ENCODE data around the gene CDK5R2. TPM values are rescaled to one million over a fixed set of nuclear protein-coding genes. Genes with fewer than 3 reads are reported as not detected.
A peak's percentile ranks its signal among the peaks of the same experiment; 100 is the strongest.

CDK5R2 gene
- total RNA-seq, 1 experiment from 2014 or later, result 0.18 TPM

DNA sequence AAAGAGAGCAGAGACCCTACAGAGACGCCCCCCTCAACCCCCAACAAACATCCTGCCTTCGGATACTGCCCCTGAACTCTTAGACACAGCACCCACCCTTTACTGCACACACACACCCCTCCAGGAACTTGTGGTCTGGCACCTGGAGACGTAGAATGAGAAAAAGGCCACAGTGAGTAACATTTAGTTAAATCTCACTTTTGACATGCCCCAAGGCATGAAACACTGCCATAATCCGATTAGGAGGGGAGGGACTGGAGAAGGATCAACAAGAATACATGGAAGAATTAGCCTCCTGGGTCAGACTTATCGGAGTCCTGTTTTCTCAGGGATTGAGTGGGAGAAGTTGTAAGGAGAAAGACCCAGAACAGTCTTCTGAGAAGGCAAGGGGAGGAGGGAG is 4.1 kb downstream of the CDK5R2 start:
- ChIA-PET CTCF (interaction anchor here (0.5 kb wide), 1 partner anchor 304 kb away, joined by 3 read pairs; the partner anchor contains the start of genes BCS1L and ZNF142), POLR2A (no interaction called here)
- no peaks in the 10 kb centered on the region for H3K9me3 Mint-ChIP-seq (ENCODE audit: unreplicated experiment)
- H3K36me3 ChIP-seq (ENCODE audit: control insufficient read depth, insufficient read depth, low read length), result no peaks in the 10 kb centered on the region
- H3K9me3 ChIP-seq, result no peaks in the 10 kb centered on the region
- no peak overlapping the region for H3K4me3 ChIP-seq (ENCODE audit: low read depth, low read length)
- peaks cover 5% of the 10 kb centered on the region for H3K27me3 ChIP-seq (replicated peaks; ENCODE audit: control insufficient read depth, insufficient read depth, low read length)
- peak overlapping the region; percentile 72 for H3K4me3 Mint-ChIP-seq (ENCODE audit: unreplicated experiment)
- BruUV-seq (replicated peaks), result no TSS peak
- H3K4me1 Mint-ChIP-seq (ENCODE audit: low read depth, unreplicated experiment), result peaks cover 16% of the 10 kb centered on the region
- H3K4me1 ChIP-seq, result peaks cover 38% of the 10 kb centered on the region
- no peak for DNase-seq
- intact Hi-C loops (cut with micrococcal nuclease; ENCODE audit: unreplicated experiment), result loop anchor here (2.0 to 10.0 kb wide), 3 partner anchors 17 to 249 kb away; partner anchors contain the start of gene TTLL4
- H3K27me3 Mint-ChIP-seq (ENCODE audit: insufficient read depth, unreplicated experiment), result peaks cover 18% of the 10 kb centered on the region
- peaks cover 8% of the 10 kb centered on the region for H3K36me3 Mint-ChIP-seq (ENCODE audit: insufficient read depth, unreplicated experiment)
- H3K27ac Mint-ChIP-seq (ENCODE audit: unreplicated experiment), result peak overlapping the region; percentile 6
- TF ChIP-seq CTCF (IDR thresholded peaks at IDR 0.05; ENCODE audit: insufficient read depth in 1 of 2, low read depth in 1 of 2, low read length in 1 of 2, severe bottlenecking in 1 of 2, unreplicated experiment in 1 of 2), result no peak

GRCh38 chr2:218964041-218964771 is 4.7 kb downstream of the CDK5R2 start:
- peaks cover 5% of the 10 kb centered on the region for H3K27me3 ChIP-seq (replicated peaks; ENCODE audit: control insufficient read depth, insufficient read depth, low read length)
- no TSS peak for BruUV-seq (replicated peaks)
- H3K4me1 ChIP-seq, result peaks cover 34% of the 10 kb centered on the region
- H3K27ac Mint-ChIP-seq (ENCODE audit: unreplicated experiment), result peak overlapping the region; percentile 6
- no peak for TF ChIP-seq CTCF (IDR thresholded peaks at IDR 0.05; ENCODE audit: insufficient read depth in 1 of 2, low read depth in 1 of 2, low read length in 1 of 2, severe bottlenecking in 1 of 2, unreplicated experiment in 1 of 2)
- intact Hi-C loops (cut with micrococcal nuclease; ENCODE audit: unreplicated experiment), result loop anchor here (5.0 to 10.0 kb wide), 2 partner anchors 67 to 249 kb away; partner anchors contain the start of gene TTLL4
- no peaks in the 10 kb centered on the region for H3K9me3 ChIP-seq
- H3K36me3 Mint-ChIP-seq (ENCODE audit: insufficient read depth, unreplicated experiment), result peaks cover 8% of the 10 kb centered on the region
- no peaks in the 10 kb centered on the region for H3K36me3 ChIP-seq (ENCODE audit: control insufficient read depth, insufficient read depth, low read length)
- peaks cover 21% of the 10 kb centered on the region for H3K27me3 Mint-ChIP-seq (ENCODE audit: insufficient read depth, unreplicated experiment)
- no peaks in the 10 kb centered on the region for H3K9me3 Mint-ChIP-seq (ENCODE audit: unreplicated experiment)
- H3K4me3 ChIP-seq (ENCODE audit: low read depth, low read length), result no peak overlapping the region
- no peak for DNase-seq
- ChIA-PET CTCF (interaction anchor here (0.5 to 0.6 kb wide), 2 partner anchors 305 to 665 kb away, joined by 3 read pairs; partner anchors contain the start of genes BCS1L and ZNF142), POLR2A (no interaction called here)
- peaks cover 16% of the 10 kb centered on the region for H3K4me1 Mint-ChIP-seq (ENCODE audit: low read depth, unreplicated experiment)
- no peak overlapping the region for H3K4me3 Mint-ChIP-seq (ENCODE audit: unreplicated experiment)

- Histone ChIP-seq H3K4me1 (no peaks in the 10 kb centered on the region), H3K4me3 (ENCODE audit: low read depth, low read length) (no peak overlapping the region), H3K36me3 (ENCODE audit: control insufficient read depth, insufficient read depth, low read length) (no peaks in the 10 kb centered on the region), H3K27me3 (replicated peaks; ENCODE audit: control insufficient read depth, insufficient read depth, low read length) (no peaks in the 10 kb centered on the region), H3K9me3 (no peaks in the 10 kb centered on the region)
- no peaks in the 10 kb centered on the region for H3K36me3 Mint-ChIP-seq (ENCODE audit: insufficient read depth, unreplicated experiment)
- H3K27ac Mint-ChIP-seq (ENCODE audit: unreplicated experiment), result no peak overlapping the region
- TF ChIP-seq CTCF (IDR thresholded peaks at IDR 0.05; ENCODE audit: insufficient read depth in 1 of 2, low read depth in 1 of 2, low read length in 1 of 2, severe bottlenecking in 1 of 2, unreplicated experiment in 1 of 2), result no peak
- ChIA-PET POLR2A (no interaction called here), CTCF (interaction anchor here (0.7 kb wide), 1 partner anchor 40 kb away, joined by 3 read pairs; no protein-coding TSS in a partner anchor)
- H3K9me3 Mint-ChIP-seq (ENCODE audit: unreplicated experiment), result no peaks in the 10 kb centered on the region
- intact Hi-C loops (cut with micrococcal nuclease; ENCODE audit: unreplicated experiment), result no loop called here
- H3K4me1 Mint-ChIP-seq (ENCODE audit: low read depth, unreplicated experiment), result no peaks in the 10 kb centered on the region
- BruUV-seq (replicated peaks), result no TSS peak
- peaks cover 11% of the 10 kb centered on the region for H3K27me3 Mint-ChIP-seq (ENCODE audit: insufficient read depth, unreplicated experiment)
- peak in 1 of 2 experiments; percentile 22 for DNase-seq
- H3K4me3 Mint-ChIP-seq (ENCODE audit: unreplicated experiment), result no peak overlapping the region
Measured at GRCh38 chr2:218970894-218971293, 11.4 kb downstream of the CDK5R2 start.
